ENCODE measurements around the gene TAS1R1. TPM values are rescaled to one million over a fixed set of nuclear protein-coding genes. Genes with fewer than 3 reads are reported as not detected.

TAS1R1 gene
- total and polyA plus RNA-seq, 9 of the 15 experiments (the other 6 are each of a cell fraction or from before 2014, with no cell fraction given) = 0.06 TPM; not detected in 8

- peak in 1 of 2 experiments; percentile 4; a peak in 1 of 4 replicates for TF ChIP-seq MNT (conservative IDR thresholded peaks at IDR 0.05)
- no peak for TF ChIP-seq ZNF224 (CRISPR knock-in tag; IDR thresholded peaks at IDR 0.05)
- TF ChIP-seq ARID3B (CRISPR knock-in tag; IDR thresholded peaks at IDR 0.05; ENCODE audit: borderline replicate concordance) = no peak
- TF ChIP-seq POLR2B (IDR thresholded peaks at IDR 0.05; ENCODE audit: low read depth, partially characterized antibody) = peak; percentile 54
- TF ChIP-seq UBTF (IDR thresholded peaks at IDR 0.05; ENCODE audit: borderline replicate concordance in 1 of 2, low read depth in 2 of 2, low read length in 2 of 2) = 0 out of 4 replicates have a peak, but pooled peaks have one; percentile 59 to 86
- 0 out of 2 replicates have a peak, but pooled peaks have one; percentile 7 for TF ChIP-seq TOE1 (IDR thresholded peaks at IDR 0.05; ENCODE audit: borderline replicate concordance)
- TF ChIP-seq TOE1 (CRISPR knock-in tag; IDR thresholded peaks at IDR 0.05; ENCODE audit: borderline replicate concordance, low read depth) = no peak
- no peak; the same call in 1 of the 2 replicates for TF ChIP-seq FOXK1 (CRISPR knock-in tag; IDR thresholded peaks at IDR 0.05; ENCODE audit: borderline replicate concordance)
- TF ChIP-seq NONO (IDR thresholded peaks at IDR 0.05; ENCODE audit: low read depth in 2 of 2, low read length in 1 of 2) = peak in 1 of 2 experiments; percentile 69; a peak in 1 of 4 replicates
- TF ChIP-seq RAD21 (CRISPR knock-in tag; conservative IDR thresholded peaks at IDR 0.05 in 1 of 2, IDR thresholded peaks at IDR 0.05 in 1 of 2) = peak; percentile 12 to 27; a peak in 2 of 4 replicates
- no peak for TF ChIP-seq FOXJ2 (tag; IDR thresholded peaks at IDR 0.05)
- TF ChIP-seq ZNF431 (CRISPR knock-in tag; IDR thresholded peaks at IDR 0.05) = no peak
- TF ChIP-seq ZFX (CRISPR knock-in tag; IDR thresholded peaks at IDR 0.05) = peak; percentile 74
- TF ChIP-seq PHF8 (IDR thresholded peaks at IDR 0.05; ENCODE audit: borderline replicate concordance, low read length) = peak; percentile 61
- TF ChIP-seq CBFA2T3 (IDR thresholded peaks at IDR 0.05) = no peak
- no peak for TF ChIP-seq BDP1 (IDR thresholded peaks at IDR 0.05; ENCODE audit: insufficient read depth, insufficient read length)
- TF ChIP-seq ZNF589 (CRISPR knock-in tag; IDR thresholded peaks at IDR 0.05; ENCODE audit: low read depth) = no peak
- 0 out of 2 replicates have a peak, but pooled peaks have one; percentile 46 for TF ChIP-seq SREBF1 (IDR thresholded peaks at IDR 0.05; ENCODE audit: borderline replicate concordance, low read depth, low read length)
- no peak for TF ChIP-seq MBD1 (CRISPR knock-in tag; IDR thresholded peaks at IDR 0.05)
These were observed 57.7 kb downstream of the TAS1R1 start (continued) for GRCh38 chr1:6612641-6613360.
